Skeletal muscle tissue (tissue), 4 donors: ENCODE measurements around the gene RPL32. TPM values are rescaled to one million over a fixed set of nuclear protein-coding genes. Genes with fewer than 3 reads are reported as not detected.

Source experiments
- H3K27ac ChIP-seq: one replicate; pipeline ENCODE4 v1.7.0; 2013; ENCODE audit warnings: mild to moderate bottlenecking, low read depth, low read length, inconsistent platforms
- H3K27me3 ChIP-seq, 3 donors: one replicate each; pipeline ENCODE4 v1.7.0; 2013; ENCODE audit warnings: low read length in 3 of 3; ENCODE audit not compliant: control insufficient read depth in 3 of 3, insufficient read depth in 3 of 3
- H3K36me3 ChIP-seq, 3 donors: one replicate each; pipeline ENCODE4 v1.7.0; 2013; ENCODE audit warnings: low read length in 3 of 3; ENCODE audit not compliant: control insufficient read depth in 3 of 3, insufficient read depth in 3 of 3
- H3K4me1 ChIP-seq, 3 donors: one replicate each; pipeline ENCODE4 v1.7.0; 2013; ENCODE audit warnings: low read length in 3 of 3, mild to moderate bottlenecking in 3 of 3; ENCODE audit not compliant: control insufficient read depth in 3 of 3, insufficient read depth in 3 of 3
- H3K4me3 ChIP-seq, 3 donors: one replicate each; pipeline ENCODE4 v1.7.0; 2013; ENCODE audit warnings: low read length in 3 of 3
- H3K9ac ChIP-seq, 3 donors: one replicate each; pipeline ENCODE4 v1.7.0; 2013; ENCODE audit warnings: low read length in 3 of 3, mild to moderate bottlenecking in 3 of 3, moderate library complexity in 2 of 3, low read depth in 1 of 3
- H3K9me3 ChIP-seq, 3 donors: one replicate each; pipeline ENCODE4 v1.7.0; 2013; ENCODE audit warnings: low read length in 3 of 3; ENCODE audit not compliant: control insufficient read depth in 3 of 3
- total RNA-seq: library from RNA; depleted of rRNA; stranded (reverse); fragments of >200 nt; gene quantifications from one replicate; pipeline ENCODE4 v1.2.3, GENCODE V29; 2014
- donor health status: Osteomylitis.

RPL32 gene
- total RNA-seq, 1 donor from 2014 or later: 1,978 TPM

DNA sequence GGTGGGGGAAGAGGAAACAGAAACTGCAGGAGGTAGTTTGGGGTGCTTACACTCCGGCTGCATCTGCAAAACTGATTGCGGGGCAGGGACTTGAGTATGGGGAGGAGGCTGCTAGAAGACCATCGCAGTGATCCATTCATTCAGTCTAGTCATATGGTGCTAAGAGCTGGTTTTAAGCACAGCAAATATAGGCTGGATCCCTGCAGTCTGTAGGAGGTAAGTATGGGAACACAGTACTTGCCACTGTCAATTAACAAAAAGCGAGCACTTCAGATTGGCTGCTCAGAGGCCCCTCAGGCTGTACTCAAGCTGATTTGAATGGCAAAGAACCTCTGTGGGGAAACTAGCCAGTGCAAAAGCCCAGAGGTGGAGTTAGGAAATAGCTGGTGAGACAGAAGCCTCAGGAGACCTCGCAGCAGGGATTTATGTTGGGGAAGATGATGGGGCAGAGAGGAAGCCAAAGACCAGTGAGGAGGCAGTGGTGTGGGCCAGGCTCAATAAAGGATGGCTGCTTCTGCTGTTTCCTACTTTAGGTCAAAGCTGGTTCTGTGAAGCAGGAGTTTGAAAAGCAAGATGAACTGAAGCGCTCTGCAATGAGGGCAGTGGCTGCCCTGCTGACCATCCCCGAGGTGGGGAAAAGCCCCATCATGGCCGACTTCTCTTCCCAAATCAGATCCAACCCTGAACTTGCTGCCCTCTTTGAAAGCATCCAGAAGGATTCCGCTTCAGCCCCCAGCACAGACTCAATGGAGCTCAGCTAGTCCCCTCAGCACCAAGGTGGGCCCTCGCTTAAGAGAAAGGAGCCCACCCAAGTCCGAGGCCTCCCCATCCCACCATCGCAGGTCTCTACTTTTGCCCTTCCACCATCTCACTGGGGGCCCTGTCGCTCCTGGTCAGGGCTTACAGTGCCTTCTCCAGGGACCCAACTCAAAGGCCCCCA, 7.9 kb downstream of the RPL32 start:
- H3K4me3 ChIP-seq: no peak overlapping the region
- H3K4me1 ChIP-seq: peaks cover 9 to 24% (median 15%) of the 10 kb centered on the region in 3 donors
- H3K9me3 ChIP-seq: no peaks in the 10 kb centered on the region
- no peaks in the 10 kb centered on the region for H3K27me3 ChIP-seq
- no peak overlapping the region for H3K27ac ChIP-seq
- peaks cover 82 to 92% (median 92%) of the 10 kb centered on the region in 3 donors for H3K36me3 ChIP-seq
- no peak overlapping the region for H3K9ac ChIP-seq

DNA sequence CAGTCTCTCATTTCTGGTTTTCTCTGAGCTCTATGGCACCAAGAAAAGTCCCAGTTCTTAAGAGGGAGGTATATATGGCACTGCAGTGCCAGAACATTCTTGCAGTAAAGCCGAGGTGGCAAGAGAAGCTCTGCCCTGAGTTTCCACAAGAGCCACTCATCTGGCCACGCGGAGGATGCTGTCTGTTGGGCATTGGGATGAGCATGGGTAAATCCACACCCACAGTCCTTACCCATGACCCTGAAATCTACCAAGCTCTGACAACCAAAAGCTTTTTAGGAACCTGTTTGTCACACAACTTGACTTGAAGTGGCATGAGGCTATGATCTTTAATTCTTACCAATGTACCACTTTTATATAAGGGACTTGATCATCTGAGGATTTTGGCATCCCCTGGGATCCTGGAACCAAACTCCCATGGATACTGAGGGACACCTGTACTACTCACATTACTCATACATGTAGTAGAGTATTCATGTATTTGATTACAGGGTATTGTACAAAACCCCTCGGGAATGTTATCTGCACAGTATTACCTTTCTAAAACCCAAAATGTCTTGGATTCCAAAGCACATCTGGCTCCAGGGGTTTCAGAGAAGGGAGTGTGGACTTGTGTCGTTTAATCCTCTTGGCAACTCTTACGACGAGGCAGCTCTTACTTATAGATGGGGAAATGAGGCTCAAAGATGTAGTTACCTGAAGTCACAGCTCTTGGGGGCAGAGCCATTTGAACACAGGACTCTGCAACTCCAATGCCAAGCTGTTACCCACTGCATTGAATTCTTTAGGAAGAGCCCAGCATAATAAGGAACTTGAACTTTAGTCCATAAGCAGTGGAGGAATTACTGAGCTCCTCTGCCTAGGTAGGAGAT, 8.8 kb downstream of the RPL32 start:
- Histone ChIP-seq H3K36me3 (peaks cover 83 to 91% (median 86%) of the 10 kb centered on the region in 3 donors), H3K4me1 (peaks cover 1 to 15% (median 6%) of the 10 kb centered on the region in 3 donors), H3K4me3 (no peak overlapping the region), H3K27me3 (no peaks in the 10 kb centered on the region), H3K9ac (no peak overlapping the region), H3K9me3 (no peaks in the 10 kb centered on the region), H3K27ac (no peak overlapping the region)

DNA sequence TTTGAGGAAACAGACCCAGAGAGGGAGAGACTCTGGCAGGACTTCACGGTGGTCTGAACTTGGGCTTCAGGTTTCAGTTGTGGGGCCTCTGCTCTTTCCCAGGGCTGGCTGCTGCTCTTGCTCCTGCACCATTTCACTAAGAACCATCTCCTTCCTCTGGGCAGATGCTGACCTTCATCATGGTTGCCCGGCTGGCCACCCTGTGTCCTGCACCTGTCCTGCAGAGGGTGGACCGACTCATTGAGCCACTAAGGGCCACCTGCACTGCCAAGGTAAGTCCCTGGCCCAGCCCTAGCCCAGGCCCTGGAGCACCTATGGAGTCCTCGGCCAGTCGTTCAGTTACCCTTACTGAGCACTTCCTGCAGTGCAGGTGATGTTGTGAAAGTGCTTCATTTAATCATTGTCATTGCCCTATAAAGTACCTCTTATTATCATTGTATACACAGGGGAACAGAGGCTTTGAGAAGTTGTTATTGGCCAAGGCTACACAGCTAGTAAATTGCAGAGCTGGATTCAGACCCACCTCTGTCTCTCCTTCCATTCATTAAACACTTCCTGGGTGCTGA, 10.0 kb downstream of the RPL32 start:
- no peak overlapping the region for H3K9ac ChIP-seq
- peaks cover 0 to 11% (median 4%) of the 10 kb centered on the region in 3 donors for H3K4me1 ChIP-seq
- H3K27ac ChIP-seq: no peak overlapping the region
- no peak overlapping the region for H3K4me3 ChIP-seq
- H3K36me3 ChIP-seq: peaks cover 85 to 89% (median 86%) of the 10 kb centered on the region in 3 donors
- no peaks in the 10 kb centered on the region for H3K9me3 ChIP-seq
- H3K27me3 ChIP-seq: no peaks in the 10 kb centered on the region

DNA sequence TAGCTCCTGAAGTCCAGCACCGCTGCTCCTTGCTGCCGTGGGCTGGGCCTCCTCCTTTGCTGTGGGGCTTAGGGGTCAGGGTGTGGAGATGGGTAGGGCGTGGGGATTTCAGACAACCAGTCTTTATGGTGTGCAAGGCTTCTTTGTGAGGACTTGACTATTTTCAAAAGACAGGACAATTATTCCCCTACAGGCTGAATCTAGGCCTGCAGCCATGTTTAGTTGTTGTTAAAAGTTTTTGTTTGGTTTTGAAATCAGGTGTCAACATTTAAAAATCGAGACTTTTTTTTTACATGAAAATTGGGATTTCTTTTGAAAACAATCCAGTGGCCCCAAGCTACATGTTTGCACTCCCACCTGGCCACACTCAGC, 10.6 kb downstream of the RPL32 start:
- Histone ChIP-seq H3K4me3 (no peak overlapping the region), H3K4me1 (peaks cover 0 to 7% (median 4%) of the 10 kb centered on the region in 3 donors), H3K9ac (peak overlapping the region in 1 of 3 donors; percentile 28), H3K36me3 (peaks cover 83 to 88% (median 85%) of the 10 kb centered on the region in 3 donors), H3K27ac (no peak overlapping the region), H3K27me3 (no peaks in the 10 kb centered on the region), H3K9me3 (no peaks in the 10 kb centered on the region)

DNA sequence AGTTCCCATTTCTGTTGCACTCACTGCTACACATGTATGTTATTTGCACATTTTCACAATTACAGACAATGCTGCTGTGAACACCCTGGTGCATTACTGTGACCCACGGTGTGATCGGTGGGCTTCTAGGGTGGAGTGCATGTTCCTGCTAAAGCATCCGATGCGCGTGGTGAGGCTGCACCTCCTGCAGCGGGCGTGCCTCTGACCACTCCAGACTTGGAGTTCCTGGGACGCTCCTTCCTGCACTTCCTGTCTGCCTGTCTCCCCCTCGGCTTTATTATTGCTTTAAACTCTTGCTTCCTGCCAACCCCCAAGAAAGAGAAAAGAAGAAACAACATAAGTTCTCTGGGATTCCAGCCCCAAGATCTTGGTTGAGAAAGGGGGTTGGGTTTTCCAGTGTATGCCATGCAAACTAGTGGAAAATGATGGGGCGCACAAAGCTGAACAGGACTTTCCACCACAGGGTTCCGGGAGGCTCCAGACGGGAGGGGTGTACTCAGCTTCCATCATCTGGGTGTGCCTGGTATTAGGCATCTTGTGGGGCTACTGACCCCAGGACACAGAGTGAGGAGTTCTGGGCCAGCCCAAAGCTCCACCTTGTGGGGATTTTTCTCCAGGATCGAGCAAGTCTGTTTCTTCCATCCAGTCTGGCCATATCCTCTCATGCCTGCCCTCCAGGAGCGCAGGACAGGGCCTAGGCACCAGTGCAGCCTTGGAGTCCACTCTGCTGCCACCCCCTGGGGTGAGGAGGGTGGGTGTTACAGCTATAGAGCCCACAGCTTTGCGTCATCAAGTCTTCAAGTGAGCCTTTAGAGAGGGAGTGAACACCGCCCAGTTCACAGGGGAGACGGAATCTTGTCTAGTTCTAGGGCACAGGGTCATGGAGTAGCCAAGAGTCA, 11.2 kb downstream of the RPL32 start:
- peaks cover 0 to 2% (median under 1%) of the 10 kb centered on the region in 3 donors for H3K4me1 ChIP-seq
- no peaks in the 10 kb centered on the region for H3K9me3 ChIP-seq
- no peaks in the 10 kb centered on the region for H3K27me3 ChIP-seq
- no peak overlapping the region for H3K4me3 ChIP-seq
- H3K27ac ChIP-seq: no peak overlapping the region
- peak overlapping the region in 1 of 3 donors; percentile 28 for H3K9ac ChIP-seq
- H3K36me3 ChIP-seq: peaks cover 83 to 88% (median 86%) of the 10 kb centered on the region in 3 donors

DNA sequence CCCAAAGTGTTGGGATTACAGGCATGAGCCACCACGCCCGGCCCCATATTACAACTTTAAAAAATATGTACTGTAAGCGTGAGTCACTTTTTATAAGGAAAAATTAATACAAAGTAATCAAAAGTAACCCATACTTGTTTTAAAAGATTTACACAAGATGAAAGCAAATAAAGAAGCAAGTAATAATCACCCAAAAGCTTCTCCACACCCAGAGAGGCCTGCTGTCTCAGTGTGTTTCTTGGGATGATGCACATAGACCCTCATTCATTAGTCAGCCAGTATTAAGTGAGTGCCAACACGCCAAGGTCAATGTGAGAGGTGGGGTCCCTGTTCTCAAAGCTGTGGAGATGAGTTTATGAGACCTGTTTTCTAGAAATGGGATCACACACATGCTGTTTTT, 12.0 kb downstream of the RPL32 start:
- Histone ChIP-seq H3K27me3 (no peaks in the 10 kb centered on the region), H3K9ac (no peak overlapping the region), H3K4me1 (no peaks in the 10 kb centered on the region), H3K4me3 (no peak overlapping the region), H3K36me3 (peaks cover 81 to 88% (median 86%) of the 10 kb centered on the region in 3 donors), H3K9me3 (no peaks in the 10 kb centered on the region), H3K27ac (no peak overlapping the region)

DNA sequence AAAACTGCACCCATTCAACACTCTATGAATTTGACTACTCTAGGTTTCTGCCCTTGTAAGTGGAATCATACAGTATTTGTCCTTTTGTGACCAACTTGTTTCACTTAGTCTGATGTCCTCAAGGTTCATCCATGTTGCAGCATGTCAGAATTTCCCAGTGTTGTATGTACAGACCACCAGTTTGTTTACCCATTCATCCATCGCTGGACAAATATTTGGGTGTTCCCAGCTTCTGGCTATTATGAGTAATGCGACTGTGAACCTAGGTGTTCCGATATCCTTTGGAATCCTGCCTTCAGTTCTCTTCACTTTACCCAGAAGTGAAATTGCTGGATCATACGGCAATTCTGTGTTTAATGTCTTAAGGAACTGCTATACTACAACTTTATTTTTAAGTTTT, 12.6 kb downstream of the RPL32 start:
- no peaks in the 10 kb centered on the region for H3K27me3 ChIP-seq
- no peaks in the 10 kb centered on the region for H3K4me1 ChIP-seq
- no peaks in the 10 kb centered on the region for H3K9me3 ChIP-seq
- no peak overlapping the region for H3K27ac ChIP-seq
- H3K9ac ChIP-seq: no peak overlapping the region
- H3K36me3 ChIP-seq: peaks cover 77 to 84% (median 79%) of the 10 kb centered on the region in 3 donors
- no peak overlapping the region for H3K4me3 ChIP-seq

DNA sequence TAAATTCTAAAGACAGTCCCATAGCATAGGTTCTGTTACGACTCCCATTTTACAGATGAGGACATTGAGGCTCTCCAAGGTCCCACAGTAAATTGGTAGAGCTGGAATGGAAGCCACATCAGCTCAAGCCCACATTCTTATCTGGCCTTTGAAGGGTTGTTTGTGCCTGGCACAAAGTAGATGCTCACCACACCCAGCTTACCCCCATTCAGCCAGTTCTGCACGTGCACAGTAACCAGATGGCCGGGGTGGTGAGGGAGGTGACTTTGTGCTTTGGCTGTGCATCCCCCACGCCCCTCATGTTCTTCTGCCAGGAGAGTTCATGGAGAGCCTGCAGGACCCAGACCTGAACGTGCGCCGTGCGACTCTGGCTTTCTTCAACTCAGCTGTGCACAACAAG, 16.2 kb downstream of the RPL32 start:
- peaks cover 58 to 66% (median 64%) of the 10 kb centered on the region in 3 donors for H3K36me3 ChIP-seq
- H3K27me3 ChIP-seq: no peaks in the 10 kb centered on the region
- H3K4me1 ChIP-seq: peaks cover 0 to 3% (median 0%) of the 10 kb centered on the region in 3 donors
- H3K4me3 ChIP-seq: no peak overlapping the region
- no peak overlapping the region for H3K27ac ChIP-seq
- peak overlapping the region in 1 of 3 donors; percentile 50 for H3K9ac ChIP-seq
- no peaks in the 10 kb centered on the region for H3K9me3 ChIP-seq

DNA sequence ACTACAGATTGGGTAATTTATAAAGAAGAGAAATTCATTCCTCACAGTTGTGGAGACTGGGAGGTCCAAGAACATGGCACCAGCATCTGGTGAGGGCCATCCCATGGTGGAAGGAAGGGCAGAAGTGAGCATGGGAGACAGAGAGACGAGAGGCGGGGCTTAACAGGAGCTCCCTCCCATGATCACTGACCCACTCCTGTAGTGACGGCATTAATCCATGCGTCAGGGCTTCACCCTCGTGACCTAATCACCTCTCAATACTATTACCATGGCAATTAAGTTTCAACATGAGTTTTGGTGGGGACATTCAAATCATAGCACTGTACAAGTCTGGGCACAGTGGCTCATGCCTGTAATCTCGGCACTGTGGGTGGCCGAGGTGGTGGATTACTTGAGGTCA, 17.1 kb downstream of the RPL32 start:
- H3K36me3 ChIP-seq: peaks cover 56 to 64% (median 62%) of the 10 kb centered on the region in 3 donors
- no peaks in the 10 kb centered on the region for H3K27me3 ChIP-seq
- H3K4me3 ChIP-seq: no peak overlapping the region
- H3K9me3 ChIP-seq: no peaks in the 10 kb centered on the region
- no peak overlapping the region for H3K9ac ChIP-seq
- H3K27ac ChIP-seq: no peak overlapping the region
- H3K4me1 ChIP-seq: peaks cover 0 to 4% (median 0%) of the 10 kb centered on the region in 3 donors
